CD14-positive monocyte (primary cell): Measurements from ENCODE around the gene SHC2. TPM values are rescaled to one million over a fixed set of nuclear protein-coding genes. Genes with fewer than 3 reads are reported as not detected.

Source experiments
- DNase-seq, 3 donors: peaks; one replicate each; pipeline ENCODE4 v3.0.0-alpha.2; 2011 to 2022
- H2AFZ ChIP-seq: 2 replicates; pipeline ENCODE4 v1.6.0; 2012; ENCODE audit warnings: mild to moderate bottlenecking, low read depth, low read length, inconsistent platforms; ENCODE audit not compliant: insufficient read depth, poor library complexity, severe bottlenecking
- H3K27ac ChIP-seq, 2 donors: 1 replicate in 1 of 2; 2 replicates in 1 of 2; pipeline ENCODE4 v1.5.1; 2012 to 2013; ENCODE audit warnings: low read length in 2 of 2, control low read depth in 1 of 2, inconsistent platforms in 1 of 2, low read depth in 1 of 2, mild to moderate bottlenecking in 1 of 2
- H3K27me3 ChIP-seq, 2 donors: one replicate each; pipeline versions ENCODE4 v1.6.0 to v1.6.1; 2011 to 2013; ENCODE audit warnings: low read length in 2 of 2; ENCODE audit not compliant: control insufficient read depth in 2 of 2, insufficient read depth in 2 of 2
- H3K36me3 ChIP-seq, 2 donors: replicated peaks in 1 of 2; 1 replicate in 1 of 2; 2 replicates in 1 of 2; pipeline versions ENCODE4 v1.5.1 to v1.6.1; 2012 to 2013; ENCODE audit warnings: low read length in 2 of 2, control low read depth in 1 of 2, inconsistent platforms in 1 of 2, mild to moderate bottlenecking in 1 of 2; ENCODE audit not compliant: insufficient read depth in 2 of 2, control insufficient read depth in 1 of 2
- H3K4me1 ChIP-seq, 2 donors: 1 replicate in 1 of 2; 2 replicates in 1 of 2; pipeline versions ENCODE4 v1.5.1 to v1.6.1; 2012 to 2013; ENCODE audit warnings: low read length in 2 of 2, control low read depth in 1 of 2, inconsistent platforms in 1 of 2, mild to moderate bottlenecking in 1 of 2, moderate library complexity in 1 of 2; ENCODE audit not compliant: insufficient read depth in 2 of 2, control insufficient read depth in 1 of 2
- H3K4me2 ChIP-seq: replicated peaks from 2 replicates; pipeline ENCODE3; 2012; ENCODE audit warnings: low read length, moderate library complexity, mild to moderate bottlenecking; ENCODE audit not compliant: poor library complexity, severe bottlenecking; ENCODE audit errors: extremely low read depth
- H3K4me3 ChIP-seq, 3 experiments: fragments of 200-600 bp in 1 of 3; sonication (generic) in 1 of 3; replicated peaks in 1 of 3; 1 replicate in 2 of 3; 2 replicates in 1 of 3; pipeline ENCODE4 v1.5.1; 2011 to 2013; ENCODE audit warnings: low read length in 3 of 3, mild to moderate bottlenecking in 3 of 3, control low read depth in 2 of 3, low read depth in 2 of 3, inconsistent platforms in 1 of 3, moderate library complexity in 1 of 3
- H3K79me2 ChIP-seq: 2 replicates; pipeline ENCODE4 v1.6.0; 2012; ENCODE audit warnings: mild to moderate bottlenecking, control low read depth, inconsistent platforms, low read length, moderate library complexity; ENCODE audit not compliant: insufficient read depth
- H3K9ac ChIP-seq: 2 replicates; pipeline ENCODE4 v1.6.0; 2017; ENCODE audit warnings: low read length, mild to moderate bottlenecking; ENCODE audit not compliant: insufficient read depth, poor library complexity, severe bottlenecking
- H3K9me3 ChIP-seq, 2 donors: replicated peaks in 1 of 2; 1 replicate in 1 of 2; 2 replicates in 1 of 2; pipeline versions ENCODE4 v1.5.1 to v1.6.1; 2012 to 2013; ENCODE audit warnings: low read length in 2 of 2, control low read depth in 1 of 2; ENCODE audit not compliant: control insufficient read depth in 1 of 2, insufficient read depth in 1 of 2
- H4K20me1 ChIP-seq: 2 replicates; pipeline ENCODE4 v1.6.0; 2012; ENCODE audit warnings: mild to moderate bottlenecking, low read length, control low read depth, moderate library complexity; ENCODE audit not compliant: insufficient read depth
- H3K27ac Mint-ChIP-seq, 7 donors: one replicate each; pipeline ENCODE4 v1.8.0; 2020; ENCODE audit warnings: mild to moderate bottlenecking in 7 of 7, mixed read lengths in 7 of 7, moderate library complexity in 6 of 7, inconsistent platforms in 2 of 7
- H3K27me3 Mint-ChIP-seq, 3 donors: one replicate each; pipeline ENCODE4 v1.8.0; 2021 to 2022; ENCODE audit warnings: low read depth in 3 of 3, mild to moderate bottlenecking in 3 of 3, mixed read lengths in 3 of 3, moderate library complexity in 3 of 3, inconsistent platforms in 1 of 3
- H3K36me3 Mint-ChIP-seq, 2 donors: one replicate each; pipeline ENCODE4 v1.8.0; 2020; ENCODE audit warnings: mixed read lengths in 2 of 2, inconsistent platforms in 1 of 2, mild to moderate bottlenecking in 1 of 2
- H3K4me1 Mint-ChIP-seq: one replicate; pipeline ENCODE4 v1.8.0; 2020; ENCODE audit warnings: mild to moderate bottlenecking, mixed read lengths
- H3K4me3 Mint-ChIP-seq, 2 donors: one replicate each; pipeline ENCODE4 v1.8.0; 2020; ENCODE audit warnings: mild to moderate bottlenecking in 2 of 2, mixed read lengths in 2 of 2, moderate library complexity in 1 of 2
- H3K9me3 Mint-ChIP-seq, 7 donors: one replicate each; pipeline ENCODE4 v1.8.0; 2020 to 2022; ENCODE audit warnings: mixed read lengths in 7 of 7, mild to moderate bottlenecking in 6 of 7, moderate library complexity in 6 of 7, inconsistent platforms in 2 of 7
- CTCF ChIP-seq: fragments of 200-600 bp; IDR thresholded peaks from one replicate; pipeline ENCODE4 v1.8.0; 2022; ENCODE audit warnings: antibody characterized with exemption, mild to moderate bottlenecking
- WGBS: methylation state at CpG from one replicate; pipeline ENCODE4 v1.1.5; 2013; ENCODE audit warnings: missing lambda C conversion rate; ENCODE audit not compliant: insufficient coverage; 5-methylcytosine and 5-hydroxymethylcytosine counted together
- intact Hi-C, 2 donors: fragments of 100-400 bp; cut with micrococcal nuclease; formaldehyde crosslinking; loops; one replicate each; pipeline versions ENCODE4 v1.15.0 to v1.15.1; 2023
- polyA plus RNA-seq, 3 donors: library from polyadenylated mRNA; depleted of rRNA in 1 of 3; unstranded in 2 of 3; stranded (reverse) in 1 of 3; fragments of 300-500 nt in 2 of 3; fragments of >200 nt in 1 of 3; fragmentation: Illumina TruSeq in 2 of 3; gene quantifications; 1 replicate in 2 of 3; 2 replicates in 1 of 3; pipeline ENCODE4 v1.2.3, GENCODE V29; 2012 to 2021

The SHC2 gene
- polyA plus RNA-seq, 3 donors: not detected

GRCh38 chr19:400976-401865, 59.6 kb downstream of the SHC2 start:
- Histone ChIP-seq H3K27ac (no peak overlapping the region), H3K4me3 (no peak overlapping the region), H4K20me1 (no peaks in the 10 kb centered on the region), H3K9ac (no peak overlapping the region), H3K9me3 (peaks cover 0 to 8% of the 10 kb centered on the region in 2 donors), H3K36me3 (no peaks in the 10 kb centered on the region), H3K4me2 (no peak overlapping the region), H2AFZ (no peak overlapping the region), H3K27me3 (no peaks in the 10 kb centered on the region), H3K4me1 (no peaks in the 10 kb centered on the region), H3K79me2 (no peaks in the 10 kb centered on the region)
- Mint-ChIP-seq H3K27me3 (peaks cover 5 to 27% (median 7%) of the 10 kb centered on the region in 3 donors), H3K27ac (no peak overlapping the region), H3K4me3 (no peak overlapping the region), H3K4me1 (no peaks in the 10 kb centered on the region), H3K9me3 (peaks cover 3 to 38% (median 14%) of the 10 kb centered on the region in 7 donors), H3K36me3 (no peaks in the 10 kb centered on the region)
- WGBS: 90% methylated on average over 43 of the region's 43 CpGs
- no peak for DNase-seq
- intact Hi-C loops: no loop called here
- no peak for TF ChIP-seq CTCF

- H3K4me1 ChIP-seq: no peaks in the 10 kb centered on the region
- peaks cover 5 to 19% (median 5%) of the 10 kb centered on the region in 3 donors for H3K27me3 Mint-ChIP-seq
- no peak overlapping the region for H3K27ac Mint-ChIP-seq
- no peak for TF ChIP-seq CTCF
- no peak for DNase-seq
- no peaks in the 10 kb centered on the region for H3K36me3 Mint-ChIP-seq
- WGBS: 88% methylated on average over 7 of the region's 9 CpGs
- H3K36me3 ChIP-seq: no peaks in the 10 kb centered on the region
- peaks cover 15 to 17% of the 10 kb centered on the region in 2 donors for H3K9me3 ChIP-seq
- no peaks in the 10 kb centered on the region for H4K20me1 ChIP-seq
- intact Hi-C loops: no loop called here
- H3K4me1 Mint-ChIP-seq: no peaks in the 10 kb centered on the region
- no peak overlapping the region for H3K9ac ChIP-seq
- no peak overlapping the region for H3K4me2 ChIP-seq
- no peak overlapping the region for H3K4me3 Mint-ChIP-seq
- H3K4me3 ChIP-seq: no peak overlapping the region
- H3K9me3 Mint-ChIP-seq: peaks cover 11 to 52% (median 27%) of the 10 kb centered on the region in 7 donors
- H3K27me3 ChIP-seq: no peaks in the 10 kb centered on the region
- H3K27ac ChIP-seq: no peak overlapping the region
- H2AFZ ChIP-seq: no peak overlapping the region
- no peaks in the 10 kb centered on the region for H3K79me2 ChIP-seq
Measured at GRCh38 chr19:399370-399769, 61.5 kb downstream of the SHC2 start.
